CD4-positive, alpha-beta T cell treated with Interleukin-4 for 1 hour (primary cell): ENCODE data around the gene DDX56.
"Not testable (repeated sequence)": the region's sequence is repeated elsewhere in the genome, so short reads cannot be mapped to it uniquely, and the experiment has no call there.

Experiments used
- DNase-seq, 2 donors: peaks; one replicate each; pipeline ENCODE4 v3.0.0-alpha.2; 2020 to 2022

The DDX56 gene

GRCh38 chr7:44561962-44562621 lies 11.6 kb downstream of the DDX56 start:
- no peak for DNase-seq

GRCh38 chr7:44561481-44561880 lies 12.2 kb downstream of the DDX56 start:
- peak in 1 of 2 donors; percentile 2 for DNase-seq

- no peak for DNase-seq
Observed at GRCh38 chr7:44559485-44559884, 14.2 kb downstream of the DDX56 start.

DNA sequence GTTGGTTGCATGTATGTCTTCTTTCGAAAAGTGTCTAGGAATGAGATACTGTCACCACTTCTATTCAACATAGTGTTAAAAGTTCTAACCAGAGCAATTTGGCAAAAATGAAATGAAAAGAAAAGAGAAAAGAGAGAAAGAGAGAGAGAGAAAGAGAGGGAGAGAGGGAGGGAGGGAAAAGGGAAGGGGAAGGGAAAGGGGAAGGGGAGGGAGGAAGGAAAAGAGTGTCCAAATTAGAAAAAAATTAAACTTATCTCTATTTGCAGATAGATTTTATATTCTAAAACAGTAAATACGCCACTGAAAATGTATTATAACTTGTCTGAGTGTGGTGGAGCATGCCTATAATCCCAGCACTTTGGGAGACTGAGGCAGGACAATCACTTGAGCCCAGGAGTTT lies 16.2 kb downstream of the DDX56 start:
- no peak for DNase-seq

GRCh38 chr7:44555350-44555749 lies 18.4 kb downstream of the DDX56 start:
- DNase-seq = no peak

DNA sequence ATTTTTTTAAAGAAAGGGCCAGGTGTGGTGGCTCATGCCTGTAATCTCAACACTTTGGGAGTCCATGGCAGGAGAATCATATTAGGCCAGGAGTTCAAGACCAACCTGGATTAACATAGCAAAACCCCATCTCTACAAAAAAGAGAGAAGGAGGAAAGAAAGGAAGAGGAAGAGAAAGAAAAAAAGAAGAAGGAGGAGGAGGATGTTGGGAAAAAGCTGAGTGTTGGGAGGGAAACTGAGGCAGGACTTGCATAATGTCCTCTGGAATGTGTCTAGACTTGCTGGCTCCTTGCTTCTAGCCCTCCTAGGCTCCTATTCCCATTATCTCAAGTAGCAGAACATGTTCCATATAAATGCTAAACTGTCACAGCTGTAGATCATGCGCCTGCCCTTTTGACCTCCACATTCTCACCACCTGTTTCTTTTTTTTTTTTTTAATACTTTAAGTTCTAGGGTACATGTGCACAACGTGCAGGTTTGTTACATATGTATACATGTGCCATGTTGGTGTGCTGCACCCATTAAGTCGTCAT lies 21.2 kb downstream of the DDX56 start:
- DNase-seq = not testable (repeated sequence)

DNA sequence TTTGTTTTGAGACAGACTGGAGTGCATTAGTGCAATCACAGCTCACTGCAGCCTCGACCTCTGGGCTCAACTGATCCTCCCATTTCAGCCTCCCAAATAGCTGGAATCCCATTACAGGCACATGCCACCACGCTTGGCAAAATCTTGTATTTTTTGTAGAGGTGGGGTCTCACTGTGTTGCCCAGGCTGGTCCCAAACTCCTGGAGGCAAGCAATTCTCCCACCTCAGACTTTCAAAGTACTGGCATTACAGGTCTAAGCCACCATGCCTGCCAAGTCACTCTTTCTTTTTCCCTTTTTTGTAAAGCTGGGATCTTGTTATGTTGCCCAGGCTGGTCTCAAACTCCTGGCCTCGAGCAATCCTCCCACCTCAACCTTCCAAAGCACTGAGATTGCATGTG lies 24.3 kb downstream of the DDX56 start:
- DNase-seq = no peak

DNA sequence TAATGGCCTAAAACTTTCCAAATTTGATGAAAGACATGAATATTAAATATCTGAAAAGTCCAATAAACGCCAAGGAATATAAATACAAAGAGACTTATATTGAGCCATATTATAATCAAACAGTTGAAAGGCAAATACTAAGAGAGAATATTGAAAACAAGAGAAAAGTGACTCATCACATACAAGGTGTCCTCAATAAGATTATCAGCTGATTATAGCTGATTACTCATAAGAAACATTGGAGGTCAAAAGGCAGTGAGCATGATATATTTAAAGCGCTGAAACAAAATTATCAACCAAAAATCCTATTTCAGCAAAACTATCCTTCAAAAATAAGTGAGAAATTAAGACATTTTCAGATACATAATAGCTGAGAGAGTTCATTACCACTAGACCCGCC lies 24.8 kb downstream of the DDX56 start:
- DNase-seq = no peak

GRCh38 chr7:44547536-44548231 lies 26.0 kb downstream of the DDX56 start:
- DNase-seq = no peak

DNA sequence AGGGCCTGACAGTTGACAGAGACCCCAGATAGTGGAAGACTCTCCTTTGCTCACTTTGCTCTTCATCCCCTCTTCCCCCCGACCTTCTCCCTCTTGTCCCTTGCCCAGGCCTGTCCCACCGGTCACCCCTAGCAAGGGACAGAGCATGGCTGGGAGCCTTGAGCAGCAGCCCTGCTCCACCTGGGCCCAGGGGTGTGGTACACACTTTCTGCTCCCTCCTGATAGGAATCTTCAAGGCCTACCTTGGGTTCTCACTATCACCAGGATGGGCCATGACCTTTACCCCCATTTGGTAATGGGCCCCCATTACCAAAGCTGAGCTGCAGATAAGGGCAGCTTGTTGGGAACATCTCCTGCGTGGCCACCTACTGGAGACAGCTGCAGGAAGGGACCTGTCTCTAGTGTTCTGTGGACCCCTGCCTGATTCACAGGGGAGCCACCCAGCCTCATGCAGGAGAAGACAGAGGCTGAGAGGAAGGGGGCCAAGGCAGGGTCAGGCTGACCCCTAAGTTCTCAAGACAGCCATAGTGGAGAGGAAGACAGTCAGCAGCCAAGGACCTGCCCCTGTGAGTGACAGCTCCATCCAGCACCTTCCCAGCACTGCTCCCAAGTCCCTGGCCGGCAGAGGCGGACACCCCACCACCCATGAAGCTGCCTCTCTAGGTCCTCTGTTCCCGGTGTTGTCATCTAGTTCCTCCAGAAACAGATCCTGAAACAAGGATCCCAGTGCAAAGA lies 31.7 kb downstream of the DDX56 start:
- DNase-seq = no peak

DNA sequence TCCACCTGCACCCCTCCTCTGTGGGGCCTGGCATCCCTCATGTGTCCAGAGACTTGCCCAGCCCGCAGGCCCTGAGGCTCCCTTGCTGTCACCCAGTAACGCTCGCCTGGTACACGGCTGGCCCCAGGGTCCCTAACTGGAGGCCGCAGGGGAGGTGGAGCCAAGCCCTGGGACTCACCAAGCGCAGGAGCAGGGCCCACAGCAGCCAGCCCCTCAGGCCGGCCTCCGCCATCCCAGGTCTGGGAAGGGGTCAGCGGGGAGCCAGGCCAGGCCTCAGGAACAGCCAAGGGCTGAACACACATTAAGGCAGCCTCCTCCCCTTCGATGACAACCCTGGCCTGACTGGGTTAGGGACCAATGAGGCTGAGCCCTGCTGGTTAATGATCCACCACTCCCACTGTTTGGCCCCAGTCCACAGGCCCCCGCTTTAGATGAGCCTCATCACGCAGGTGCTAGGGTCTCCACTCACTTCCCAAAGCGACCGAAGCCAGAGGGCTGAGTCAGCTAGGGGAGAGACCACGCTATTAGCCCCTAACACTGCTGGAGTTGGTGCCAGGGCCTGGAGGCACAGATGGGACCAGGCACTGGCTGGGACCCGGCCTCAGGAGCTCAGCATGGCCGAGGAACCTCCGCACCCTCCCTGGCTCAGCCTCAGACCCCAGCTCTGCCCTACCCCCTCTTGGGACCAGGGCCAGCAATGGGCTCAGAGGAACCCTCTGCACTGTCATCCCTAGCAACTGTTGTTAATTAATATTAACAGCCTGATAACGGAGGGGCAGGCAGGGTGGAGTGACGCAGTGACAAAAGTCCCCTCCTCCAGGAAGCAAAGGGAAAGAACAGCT lies 32.5 kb downstream of the DDX56 start, which contains the start of gene NPC1L1:
Gene NPC1L1, minus strand, starts transcription at position 303 of the 842 bp plus-strand sequence. Its CDS starts 71 bp downstream, at position 232.
- no peak for DNase-seq

DNA sequence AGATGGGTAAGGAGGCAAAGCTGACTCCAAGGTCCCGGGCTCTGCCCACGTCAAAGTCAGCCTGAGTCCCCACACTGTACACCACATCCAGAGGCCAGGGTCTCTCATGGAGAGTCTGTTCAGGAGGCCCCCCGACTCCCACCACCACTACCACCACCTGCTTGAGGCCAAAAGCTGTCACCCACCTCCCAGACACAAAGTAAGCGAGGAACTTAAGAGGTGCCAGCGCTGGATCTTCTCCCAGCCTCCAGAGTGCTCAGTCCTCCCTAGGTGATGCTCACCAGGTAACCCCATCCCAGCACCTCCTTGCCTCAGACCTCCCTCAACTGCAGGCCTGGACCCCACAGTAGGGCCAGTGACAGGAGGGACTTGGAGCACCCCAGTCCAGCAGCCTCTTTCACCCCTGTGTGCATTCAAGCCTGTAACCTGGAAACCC lies 33.1 kb downstream of the DDX56 start:
- DNase-seq = no peak

GRCh38 chr7:44539669-44540506 lies 33.8 kb downstream of the DDX56 start:
- no peak for DNase-seq

GRCh38 chr7:44538798-44539668 lies 34.7 kb downstream of the DDX56 start:
- no peak for DNase-seq

GRCh38 chr7:44538093-44538797 lies 35.5 kb downstream of the DDX56 start:
- DNase-seq = no peak

- DNase-seq = no peak
Observed at GRCh38 chr7:44537442-44537841, 36.3 kb downstream of the DDX56 start.

- no peak for DNase-seq
Observed at GRCh38 chr7:44536090-44536489, 37.6 kb downstream of the DDX56 start.

DNA sequence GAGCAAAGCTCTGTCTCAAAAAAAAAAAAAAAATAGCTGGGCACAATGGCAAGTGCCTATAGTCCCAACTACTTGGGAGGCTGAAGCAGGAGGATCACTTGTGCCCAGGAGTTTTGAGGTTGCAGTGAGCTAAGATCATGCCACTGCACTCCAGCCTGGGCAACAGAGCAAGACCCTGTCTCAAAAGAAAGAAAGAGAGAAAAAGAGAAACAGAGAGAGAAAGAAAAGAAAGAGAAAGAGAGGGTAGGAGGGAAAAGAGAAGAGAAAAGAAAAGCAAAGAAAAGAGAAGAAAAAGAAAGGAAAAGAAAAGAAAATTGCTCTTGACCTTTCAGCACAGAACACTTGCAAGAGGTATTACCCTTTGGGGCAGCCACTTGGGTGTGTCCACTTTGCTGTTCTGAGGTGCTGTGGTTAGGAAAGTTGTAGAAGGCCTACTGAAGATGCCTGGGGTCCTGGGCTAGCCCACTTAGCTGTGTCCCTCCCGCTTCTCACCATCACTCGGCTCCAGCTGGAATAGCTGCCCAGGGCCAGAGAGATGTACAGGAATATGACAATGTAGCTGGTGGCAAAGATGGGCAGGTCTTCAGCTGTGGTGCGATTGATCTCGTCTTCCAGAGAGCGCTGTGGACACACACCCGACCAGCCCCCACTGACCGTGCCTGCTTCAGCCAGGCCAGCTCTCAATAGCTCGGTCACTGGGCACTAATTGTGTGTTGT lies 38.2 kb downstream of the DDX56 start:
- no peak for DNase-seq

DNA sequence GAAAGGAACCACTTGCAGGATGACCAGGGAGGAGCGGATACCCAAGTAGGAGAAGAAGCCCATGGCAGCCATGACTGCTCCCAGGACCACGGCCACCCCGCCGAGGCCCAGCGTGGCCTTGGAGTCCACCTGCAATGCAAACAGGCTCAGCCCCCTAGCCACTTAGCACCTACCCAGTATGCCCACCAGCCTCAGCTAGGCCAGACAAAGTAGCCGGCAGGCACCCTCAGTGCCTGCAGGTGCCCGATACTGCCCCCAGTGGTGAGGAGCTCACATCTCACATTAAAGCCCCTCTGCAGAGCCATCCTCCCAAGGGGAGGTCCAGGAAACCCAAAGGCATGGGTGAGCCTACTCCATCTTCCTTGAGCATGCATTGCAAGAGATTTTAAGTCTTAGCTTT lies 39.2 kb downstream of the DDX56 start:
- peak; percentile 32 to 36 for DNase-seq
